GM23338 (cell line): ENCODE data around the gene GRAMD2B. TPM values are rescaled to one million over a fixed set of nuclear protein-coding genes. Genes with fewer than 3 reads are reported as not detected.

ENCODE experiments used
- ATAC-seq: fragments of 200-7000 bp; cut with Tn5 transposase; 3 replicates; pipeline ENCODE4 v1.9.1; 2020
- DNase-seq: peaks from one replicate; pipeline ENCODE4 v3.0.0-alpha.2; 2015; ENCODE audit warnings: low spot score
- H2AFZ ChIP-seq: fragments of 200-600 bp; sonication (generic); 2 replicates; pipeline ENCODE4 v1.8.0; 2016; ENCODE audit warnings: antibody characterized with exemption, mild to moderate bottlenecking, moderate library complexity
- H3F3A ChIP-seq: fragments of 200-600 bp; sonication (generic); replicated peaks from 2 replicates; pipeline ENCODE4 v1.8.0; 2017; ENCODE audit warnings: antibody characterized with exemption, mixed run types, low read depth
- H3K27ac ChIP-seq: fragments of 200-600 bp; sonication (generic); 2 replicates; pipeline ENCODE4 v1.6.1; 2016; ENCODE audit warnings: low read depth
- H3K27me3 ChIP-seq: fragments of 200-600 bp; sonication (generic); 2 replicates; pipeline ENCODE4 v1.8.0; 2016; ENCODE audit warnings: mild to moderate bottlenecking, mixed run types, moderate library complexity; ENCODE audit not compliant: insufficient read depth
- H3K36me3 ChIP-seq: fragments of 200-600 bp; sonication (generic); 2 replicates; pipeline ENCODE4 v1.8.0; 2016; ENCODE audit warnings: mild to moderate bottlenecking; ENCODE audit not compliant: insufficient read depth
- H3K4me1 ChIP-seq: fragments of 200-600 bp; sonication (generic); 2 replicates; pipeline ENCODE4 v1.8.0; 2016; ENCODE audit warnings: mild to moderate bottlenecking, moderate library complexity; ENCODE audit not compliant: insufficient read depth
- H3K4me2 ChIP-seq: fragments of 200-600 bp; sonication (generic); 2 replicates; pipeline ENCODE4 v1.7.1; 2017; ENCODE audit warnings: mixed run types
- H3K4me3 ChIP-seq: fragments of 200-600 bp; sonication (generic); 2 replicates; pipeline ENCODE4 v1.6.1; 2016; ENCODE audit warnings: mixed run types
- H3K79me2 ChIP-seq: fragments of 200-600 bp; sonication (generic); replicated peaks from 2 replicates; pipeline ENCODE4 v1.8.0; 2017; ENCODE audit warnings: mild to moderate bottlenecking; ENCODE audit not compliant: insufficient read depth
- H3K9me2 ChIP-seq: fragments of 200-600 bp; sonication (generic); 2 replicates; pipeline ENCODE4 v1.8.0; 2017; ENCODE audit not compliant: insufficient read depth
- H4K20me1 ChIP-seq: fragments of 200-600 bp; sonication (generic); replicated peaks from 2 replicates; pipeline ENCODE4 v1.8.0; 2017; ENCODE audit warnings: mild to moderate bottlenecking; ENCODE audit not compliant: insufficient read depth
- H3K27ac Mint-ChIP-seq: 2 replicates; pipeline ENCODE4 v1.8.0; 2020; ENCODE audit warnings: inconsistent platforms, mild to moderate bottlenecking, moderate library complexity, mixed read lengths
- H3K27me3 Mint-ChIP-seq: 3 replicates; pipeline ENCODE4 v1.8.0; 2022; ENCODE audit warnings: low read depth, mild to moderate bottlenecking, moderate library complexity, mixed read lengths, inconsistent platforms; ENCODE audit not compliant: insufficient read depth, poor library complexity
- H3K36me3 Mint-ChIP-seq: 3 replicates; pipeline ENCODE4 v1.8.0; 2021; ENCODE audit warnings: low read depth, mild to moderate bottlenecking, inconsistent platforms, moderate library complexity, mixed read lengths
- H3K4me1 Mint-ChIP-seq: 3 replicates; pipeline ENCODE4 v1.8.0; 2020; ENCODE audit warnings: mild to moderate bottlenecking, inconsistent platforms, mixed read lengths
- H3K4me3 Mint-ChIP-seq: 3 replicates; pipeline ENCODE4 v1.8.0; 2021; ENCODE audit warnings: moderate library complexity, mild to moderate bottlenecking, inconsistent platforms, mixed read lengths
- H3K9me3 Mint-ChIP-seq: 3 replicates; pipeline ENCODE4 v1.8.0; 2020; ENCODE audit warnings: moderate library complexity, mild to moderate bottlenecking, inconsistent platforms, mixed read lengths
- CREB1 ChIP-seq: fragments of 250-450 bp; sonication (Bioruptor Pico); IDR thresholded peaks from 2 replicates; pipeline ENCODE4 v1.5.0; 2020; ENCODE audit warnings: low read depth, mild to moderate bottlenecking, moderate library complexity
- CTCF ChIP-seq, 2 experiments: fragments of 200-600 bp in 1 of 2; sonication (generic) in 1 of 2; conservative IDR thresholded peaks; 2 replicates each; pipeline versions ENCODE4 v1.5.1 to v1.6.1; 2016 to 2017; ENCODE audit warnings: antibody characterized with exemption in 2 of 2, low read depth in 2 of 2, mild to moderate bottlenecking in 2 of 2, moderate library complexity in 1 of 2
- ETS1 ChIP-seq: IDR thresholded peaks from 2 replicates; pipeline ENCODE4 v1.6.1; 2016; ENCODE audit warnings: antibody characterized with exemption
- EZH2 ChIP-seq: fragments of 200-600 bp; sonication (generic); IDR thresholded peaks from one replicate; pipeline ENCODE4 v1.8.0; 2017; ENCODE audit warnings: antibody characterized with exemption, mild to moderate bottlenecking, low read depth; ENCODE audit not compliant: unreplicated experiment
- EZH2phosphoT487 ChIP-seq: fragments of 200-600 bp; sonication (generic); IDR thresholded peaks from one replicate; pipeline ENCODE4 v1.8.1; 2018; ENCODE audit warnings: antibody characterized with exemption; ENCODE audit not compliant: unreplicated experiment
- JUNB ChIP-seq: IDR thresholded peaks from one replicate; pipeline ENCODE4 v1.6.1; 2016; ENCODE audit warnings: antibody characterized with exemption; ENCODE audit not compliant: unreplicated experiment
- NANOG ChIP-seq: IDR thresholded peaks from 2 replicates; pipeline ENCODE4 v1.6.1; 2016; ENCODE audit warnings: antibody characterized with exemption, borderline replicate concordance
- POLR2AphosphoS5 ChIP-seq: IDR thresholded peaks from 2 replicates; pipeline ENCODE4 v1.6.1; 2016; ENCODE audit warnings: antibody characterized with exemption, low read depth
- STAT1 ChIP-seq: IDR thresholded peaks from one replicate; pipeline ENCODE4 v1.6.1; 2016; ENCODE audit warnings: antibody characterized with exemption; ENCODE audit not compliant: unreplicated experiment
- ZNF114 ChIP-seq: fragments of 250-450 bp; sonication (Bioruptor Pico); IDR thresholded peaks from 2 replicates; pipeline ENCODE4 v1.5.0; 2020; ENCODE audit warnings: mild to moderate bottlenecking, moderate library complexity
- ZNF331 ChIP-seq: fragments of 250-450 bp; sonication (Bioruptor Pico); IDR thresholded peaks from 2 replicates; pipeline ENCODE4 v1.5.0; 2020; ENCODE audit warnings: low read depth, mild to moderate bottlenecking, moderate library complexity
- ZNF462 ChIP-seq: fragments of 250-450 bp; sonication (Bioruptor Pico); IDR thresholded peaks from 2 replicates; pipeline ENCODE4 v1.5.0; 2020; ENCODE audit warnings: mild to moderate bottlenecking, moderate library complexity
- polyA plus RNA-seq: library from polyadenylated mRNA; unstranded; fragments of >200 nt; fragmentation: Nextera tagmentation; extraction: Ambion mirVana; gene quantifications from 2 replicates; pipeline ENCODE4 v1.2.1, GENCODE V29; 2016
- total RNA-seq: library from RNA; depleted of rRNA; stranded (reverse); fragments of >200 nt; shearing (Covaris generic); gene quantifications from 2 replicates; pipeline ENCODE4 v1.2.3, GENCODE V29; 2014
- TF ChIP-seq, protein P1 (sequence below): IDR thresholded peaks from one replicate; pipeline ENCODE4 v1.6.1; 2018; ENCODE audit warnings: antibody characterized with exemption; ENCODE audit not compliant: unreplicated experiment

Gene GRAMD2B
- total and polyA plus RNA-seq, 2 experiments from 2014 or later: 9.7 to 16.9 TPM

DNA sequence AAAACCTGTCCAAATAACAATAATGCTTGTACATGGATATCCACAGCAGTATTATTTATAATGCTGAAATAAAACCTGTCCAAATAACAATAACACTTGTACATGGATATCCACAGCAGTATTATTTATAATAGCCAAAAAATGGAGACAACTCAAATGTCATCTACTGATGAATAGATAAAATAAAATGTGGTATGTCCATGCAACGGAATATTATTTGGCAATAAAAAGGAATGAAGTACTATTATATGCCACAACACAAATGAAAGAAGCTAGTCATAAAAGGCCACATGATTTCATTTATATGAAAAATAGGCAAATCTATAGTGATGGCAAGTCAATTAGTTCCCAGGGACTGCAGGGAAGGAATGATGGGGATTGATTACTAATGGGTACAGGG lies 31.8 kb upstream of the GRAMD2B start:
- Histone ChIP-seq H3K4me2 (no peak overlapping the region), H3K27me3 (no peaks in the 10 kb centered on the region), H3K4me1 (no peaks in the 10 kb centered on the region), H2AFZ (no peak overlapping the region), H3K9me2 (no peaks in the 10 kb centered on the region), H4K20me1 (no peaks in the 10 kb centered on the region), H3K36me3 (no peaks in the 10 kb centered on the region), H3K4me3 (no peak overlapping the region), H3K79me2 (no peaks in the 10 kb centered on the region), H3K27ac (no peak overlapping the region), H3F3A (no peaks in the 10 kb centered on the region)
- Mint-ChIP-seq H3K9me3 (peaks cover 7% of the 10 kb centered on the region; the same call in 2 of the 3 replicates), H3K27me3 (no peaks in the 10 kb centered on the region), H3K4me1 (peaks cover 7% of the 10 kb centered on the region), H3K27ac (no peak overlapping the region), H3K36me3 (no peaks in the 10 kb centered on the region), H3K4me3 (no peak overlapping the region)
- ATAC-seq: no peak
- TF ChIP-seq POLR2AphosphoS5 (no peak), CREB1 (CRISPR knock-in tag) (no peak), STAT1 (no peak), EZH2phosphoT487 (no peak), ZNF462 (CRISPR knock-in tag) (no peak), NANOG (no peak), CTCF (conservative IDR thresholded peaks at IDR 0.05; ENCODE audit: low read depth in 2 of 2) (no peak), JUNB (no peak), ETS1 (no peak), EZH2 (no peak), ZNF114 (CRISPR knock-in tag) (no peak), ZNF331 (CRISPR knock-in tag) (no peak)
- TF ChIP-seq, protein P1, sequence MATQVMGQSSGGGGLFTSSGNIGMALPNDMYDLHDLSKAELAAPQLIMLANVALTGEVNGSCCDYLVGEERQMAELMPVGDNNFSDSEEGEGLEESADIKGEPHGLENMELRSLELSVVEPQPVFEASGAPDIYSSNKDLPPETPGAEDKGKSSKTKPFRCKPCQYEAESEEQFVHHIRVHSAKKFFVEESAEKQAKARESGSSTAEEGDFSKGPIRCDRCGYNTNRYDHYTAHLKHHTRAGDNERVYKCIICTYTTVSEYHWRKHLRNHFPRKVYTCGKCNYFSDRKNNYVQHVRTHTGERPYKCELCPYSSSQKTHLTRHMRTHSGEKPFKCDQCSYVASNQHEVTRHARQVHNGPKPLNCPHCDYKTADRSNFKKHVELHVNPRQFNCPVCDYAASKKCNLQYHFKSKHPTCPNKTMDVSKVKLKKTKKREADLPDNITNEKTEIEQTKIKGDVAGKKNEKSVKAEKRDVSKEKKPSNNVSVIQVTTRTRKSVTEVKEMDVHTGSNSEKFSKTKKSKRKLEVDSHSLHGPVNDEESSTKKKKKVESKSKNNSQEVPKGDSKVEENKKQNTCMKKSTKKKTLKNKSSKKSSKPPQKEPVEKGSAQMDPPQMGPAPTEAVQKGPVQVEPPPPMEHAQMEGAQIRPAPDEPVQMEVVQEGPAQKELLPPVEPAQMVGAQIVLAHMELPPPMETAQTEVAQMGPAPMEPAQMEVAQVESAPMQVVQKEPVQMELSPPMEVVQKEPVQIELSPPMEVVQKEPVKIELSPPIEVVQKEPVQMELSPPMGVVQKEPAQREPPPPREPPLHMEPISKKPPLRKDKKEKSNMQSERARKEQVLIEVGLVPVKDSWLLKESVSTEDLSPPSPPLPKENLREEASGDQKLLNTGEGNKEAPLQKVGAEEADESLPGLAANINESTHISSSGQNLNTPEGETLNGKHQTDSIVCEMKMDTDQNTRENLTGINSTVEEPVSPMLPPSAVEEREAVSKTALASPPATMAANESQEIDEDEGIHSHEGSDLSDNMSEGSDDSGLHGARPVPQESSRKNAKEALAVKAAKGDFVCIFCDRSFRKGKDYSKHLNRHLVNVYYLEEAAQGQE: no peak
- DNase-seq: no peak
